ENCODE results near the gene EFCAB7.

GRCh38 chr1:63620671-63621070 is 97.3 kb downstream of the EFCAB7 start:
- TF ChIP-seq, protein P1, sequence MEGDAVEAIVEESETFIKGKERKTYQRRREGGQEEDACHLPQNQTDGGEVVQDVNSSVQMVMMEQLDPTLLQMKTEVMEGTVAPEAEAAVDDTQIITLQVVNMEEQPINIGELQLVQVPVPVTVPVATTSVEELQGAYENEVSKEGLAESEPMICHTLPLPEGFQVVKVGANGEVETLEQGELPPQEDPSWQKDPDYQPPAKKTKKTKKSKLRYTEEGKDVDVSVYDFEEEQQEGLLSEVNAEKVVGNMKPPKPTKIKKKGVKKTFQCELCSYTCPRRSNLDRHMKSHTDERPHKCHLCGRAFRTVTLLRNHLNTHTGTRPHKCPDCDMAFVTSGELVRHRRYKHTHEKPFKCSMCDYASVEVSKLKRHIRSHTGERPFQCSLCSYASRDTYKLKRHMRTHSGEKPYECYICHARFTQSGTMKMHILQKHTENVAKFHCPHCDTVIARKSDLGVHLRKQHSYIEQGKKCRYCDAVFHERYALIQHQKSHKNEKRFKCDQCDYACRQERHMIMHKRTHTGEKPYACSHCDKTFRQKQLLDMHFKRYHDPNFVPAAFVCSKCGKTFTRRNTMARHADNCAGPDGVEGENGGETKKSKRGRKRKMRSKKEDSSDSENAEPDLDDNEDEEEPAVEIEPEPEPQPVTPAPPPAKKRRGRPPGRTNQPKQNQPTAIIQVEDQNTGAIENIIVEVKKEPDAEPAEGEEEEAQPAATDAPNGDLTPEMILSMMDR (conservative IDR thresholded peaks at IDR 0.05; ENCODE audit: low read depth in 2 of 2): no peak
- no peak for TF ChIP-seq EZH2 (IDR thresholded peaks at IDR 0.05; ENCODE audit: low read depth, unreplicated experiment)
- no peak for TF ChIP-seq EZH2phosphoT487 (IDR thresholded peaks at IDR 0.05; ENCODE audit: unreplicated experiment)
- no peak for TF ChIP-seq NANOG (IDR thresholded peaks at IDR 0.05; ENCODE audit: borderline replicate concordance)
- no peak for TF ChIP-seq POLR2AphosphoS5 (IDR thresholded peaks at IDR 0.05; ENCODE audit: low read depth)
- no peak for TF ChIP-seq STAT1 (IDR thresholded peaks at IDR 0.05; ENCODE audit: unreplicated experiment)
- no peak for TF ChIP-seq JUNB (IDR thresholded peaks at IDR 0.05; ENCODE audit: unreplicated experiment)
- no peak for TF ChIP-seq REST (IDR thresholded peaks at IDR 0.05; ENCODE audit: unreplicated experiment)
- TF ChIP-seq CREB1 (CRISPR knock-in tag; IDR thresholded peaks at IDR 0.05; ENCODE audit: low read depth): no peak
- TF ChIP-seq ZNF331 (CRISPR knock-in tag; IDR thresholded peaks at IDR 0.05; ENCODE audit: low read depth): no peak
- TF ChIP-seq, protein P2, sequence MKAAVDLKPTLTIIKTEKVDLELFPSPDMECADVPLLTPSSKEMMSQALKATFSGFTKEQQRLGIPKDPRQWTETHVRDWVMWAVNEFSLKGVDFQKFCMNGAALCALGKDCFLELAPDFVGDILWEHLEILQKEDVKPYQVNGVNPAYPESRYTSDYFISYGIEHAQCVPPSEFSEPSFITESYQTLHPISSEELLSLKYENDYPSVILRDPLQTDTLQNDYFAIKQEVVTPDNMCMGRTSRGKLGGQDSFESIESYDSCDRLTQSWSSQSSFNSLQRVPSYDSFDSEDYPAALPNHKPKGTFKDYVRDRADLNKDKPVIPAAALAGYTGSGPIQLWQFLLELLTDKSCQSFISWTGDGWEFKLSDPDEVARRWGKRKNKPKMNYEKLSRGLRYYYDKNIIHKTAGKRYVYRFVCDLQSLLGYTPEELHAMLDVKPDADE (IDR thresholded peaks at IDR 0.05): no peak
- TF ChIP-seq ZNF114 (CRISPR knock-in tag; IDR thresholded peaks at IDR 0.05): no peak
- TF ChIP-seq, protein P3, sequence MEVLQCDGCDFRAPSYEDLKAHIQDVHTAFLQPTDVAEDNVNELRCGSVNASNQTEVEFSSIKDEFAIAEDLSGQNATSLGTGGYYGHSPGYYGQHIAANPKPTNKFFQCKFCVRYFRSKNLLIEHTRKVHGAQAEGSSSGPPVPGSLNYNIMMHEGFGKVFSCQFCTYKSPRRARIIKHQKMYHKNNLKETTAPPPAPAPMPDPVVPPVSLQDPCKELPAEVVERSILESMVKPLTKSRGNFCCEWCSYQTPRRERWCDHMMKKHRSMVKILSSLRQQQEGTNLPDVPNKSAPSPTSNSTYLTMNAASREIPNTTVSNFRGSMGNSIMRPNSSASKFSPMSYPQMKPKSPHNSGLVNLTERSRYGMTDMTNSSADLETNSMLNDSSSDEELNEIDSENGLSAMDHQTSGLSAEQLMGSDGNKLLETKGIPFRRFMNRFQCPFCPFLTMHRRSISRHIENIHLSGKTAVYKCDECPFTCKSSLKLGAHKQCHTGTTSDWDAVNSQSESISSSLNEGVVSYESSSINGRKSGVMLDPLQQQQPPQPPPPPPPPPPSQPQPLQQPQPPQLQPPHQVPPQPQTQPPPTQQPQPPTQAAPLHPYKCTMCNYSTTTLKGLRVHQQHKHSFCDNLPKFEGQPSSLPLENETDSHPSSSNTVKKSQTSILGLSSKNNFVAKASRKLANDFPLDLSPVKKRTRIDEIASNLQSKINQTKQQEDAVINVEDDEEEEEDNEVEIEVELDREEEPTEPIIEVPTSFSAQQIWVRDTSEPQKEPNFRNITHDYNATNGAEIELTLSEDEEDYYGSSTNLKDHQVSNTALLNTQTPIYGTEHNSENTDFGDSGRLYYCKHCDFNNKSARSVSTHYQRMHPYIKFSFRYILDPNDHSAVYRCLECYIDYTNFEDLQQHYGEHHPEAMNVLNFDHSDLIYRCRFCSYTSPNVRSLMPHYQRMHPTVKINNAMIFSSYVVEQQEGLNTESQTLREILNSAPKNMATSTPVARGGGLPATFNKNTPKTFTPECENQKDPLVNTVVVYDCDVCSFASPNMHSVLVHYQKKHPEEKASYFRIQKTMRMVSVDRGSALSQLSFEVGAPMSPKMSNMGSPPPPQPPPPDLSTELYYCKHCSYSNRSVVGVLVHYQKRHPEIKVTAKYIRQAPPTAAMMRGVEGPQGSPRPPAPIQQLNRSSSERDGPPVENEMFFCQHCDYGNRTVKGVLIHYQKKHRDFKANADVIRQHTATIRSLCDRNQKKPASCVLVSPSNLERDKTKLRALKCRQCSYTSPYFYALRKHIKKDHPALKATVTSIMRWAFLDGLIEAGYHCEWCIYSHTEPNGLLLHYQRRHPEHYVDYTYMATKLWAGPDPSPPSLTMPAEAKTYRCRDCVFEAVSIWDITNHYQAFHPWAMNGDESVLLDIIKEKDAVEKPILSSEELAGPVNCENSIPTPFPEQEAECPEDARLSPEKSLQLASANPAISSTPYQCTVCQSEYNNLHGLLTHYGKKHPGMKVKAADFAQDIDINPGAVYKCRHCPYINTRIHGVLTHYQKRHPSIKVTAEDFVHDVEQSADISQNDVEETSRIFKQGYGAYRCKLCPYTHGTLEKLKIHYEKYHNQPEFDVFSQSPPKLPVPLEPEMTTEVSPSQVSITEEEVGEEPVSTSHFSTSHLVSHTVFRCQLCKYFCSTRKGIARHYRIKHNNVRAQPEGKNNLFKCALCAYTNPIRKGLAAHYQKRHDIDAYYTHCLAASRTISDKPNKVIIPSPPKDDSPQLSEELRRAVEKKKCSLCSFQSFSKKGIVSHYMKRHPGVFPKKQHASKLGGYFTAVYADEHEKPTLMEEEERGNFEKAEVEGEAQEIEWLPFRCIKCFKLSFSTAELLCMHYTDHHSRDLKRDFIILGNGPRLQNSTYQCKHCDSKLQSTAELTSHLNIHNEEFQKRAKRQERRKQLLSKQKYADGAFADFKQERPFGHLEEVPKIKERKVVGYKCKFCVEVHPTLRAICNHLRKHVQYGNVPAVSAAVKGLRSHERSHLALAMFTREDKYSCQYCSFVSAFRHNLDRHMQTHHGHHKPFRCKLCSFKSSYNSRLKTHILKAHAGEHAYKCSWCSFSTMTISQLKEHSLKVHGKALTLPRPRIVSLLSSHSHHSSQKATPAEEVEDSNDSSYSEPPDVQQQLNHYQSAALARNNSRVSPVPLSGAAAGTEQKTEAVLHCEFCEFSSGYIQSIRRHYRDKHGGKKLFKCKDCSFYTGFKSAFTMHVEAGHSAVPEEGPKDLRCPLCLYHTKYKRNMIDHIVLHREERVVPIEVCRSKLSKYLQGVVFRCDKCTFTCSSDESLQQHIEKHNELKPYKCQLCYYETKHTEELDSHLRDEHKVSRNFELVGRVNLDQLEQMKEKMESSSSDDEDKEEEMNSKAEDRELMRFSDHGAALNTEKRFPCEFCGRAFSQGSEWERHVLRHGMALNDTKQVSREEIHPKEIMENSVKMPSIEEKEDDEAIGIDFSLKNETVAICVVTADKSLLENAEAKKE (CRISPR knock-in tag; IDR thresholded peaks at IDR 0.05): no peak

Measured in GM23338 (cell line).